Astrocyte (in vitro differentiated cells and primary cell): ENCODE results near the gene NEURL1.

ENCODE experiments used
- EZH2 ChIP-seq: IDR thresholded peaks from 2 replicates; pipeline ENCODE4 v1.6.1; 2012; ENCODE audit warnings: mild to moderate bottlenecking, low read length, inconsistent platforms; ENCODE audit not compliant: insufficient read depth
- TF ChIP-seq, protein P1 (sequence below): IDR thresholded peaks from 2 replicates; pipeline ENCODE4 v1.5.1; 2011; ENCODE audit warnings: low read depth, mild to moderate bottlenecking, inconsistent platforms, low read length, moderate library complexity; ENCODE audit not compliant: insufficient read depth

GRCh38 chr10:103629581-103629980 is 136.1 kb downstream of the NEURL1 start:
- TF ChIP-seq, protein P1, sequence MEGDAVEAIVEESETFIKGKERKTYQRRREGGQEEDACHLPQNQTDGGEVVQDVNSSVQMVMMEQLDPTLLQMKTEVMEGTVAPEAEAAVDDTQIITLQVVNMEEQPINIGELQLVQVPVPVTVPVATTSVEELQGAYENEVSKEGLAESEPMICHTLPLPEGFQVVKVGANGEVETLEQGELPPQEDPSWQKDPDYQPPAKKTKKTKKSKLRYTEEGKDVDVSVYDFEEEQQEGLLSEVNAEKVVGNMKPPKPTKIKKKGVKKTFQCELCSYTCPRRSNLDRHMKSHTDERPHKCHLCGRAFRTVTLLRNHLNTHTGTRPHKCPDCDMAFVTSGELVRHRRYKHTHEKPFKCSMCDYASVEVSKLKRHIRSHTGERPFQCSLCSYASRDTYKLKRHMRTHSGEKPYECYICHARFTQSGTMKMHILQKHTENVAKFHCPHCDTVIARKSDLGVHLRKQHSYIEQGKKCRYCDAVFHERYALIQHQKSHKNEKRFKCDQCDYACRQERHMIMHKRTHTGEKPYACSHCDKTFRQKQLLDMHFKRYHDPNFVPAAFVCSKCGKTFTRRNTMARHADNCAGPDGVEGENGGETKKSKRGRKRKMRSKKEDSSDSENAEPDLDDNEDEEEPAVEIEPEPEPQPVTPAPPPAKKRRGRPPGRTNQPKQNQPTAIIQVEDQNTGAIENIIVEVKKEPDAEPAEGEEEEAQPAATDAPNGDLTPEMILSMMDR, result no peak
- TF ChIP-seq EZH2, result no peak
